Ishikawa (cell line): ENCODE measurements around the gene RAB3IL1.

Experiments
- CEBPB ChIP-seq: IDR thresholded peaks from 2 replicates; pipeline ENCODE4 v1.6.1; 2012
- CREB1 ChIP-seq: IDR thresholded peaks from 2 replicates; pipeline ENCODE4 v1.6.1; 2012; ENCODE audit warnings: low read depth
- EGR1 ChIP-seq: IDR thresholded peaks from 2 replicates; pipeline ENCODE4 v1.6.1; 2012
- EP300 ChIP-seq: IDR thresholded peaks from 2 replicates; pipeline ENCODE4 v1.6.1; 2012; ENCODE audit warnings: borderline replicate concordance
- FOXM1 ChIP-seq: IDR thresholded peaks from 2 replicates; pipeline ENCODE4 v1.6.1; 2012; ENCODE audit warnings: low read depth, borderline replicate concordance
- NFIC ChIP-seq: IDR thresholded peaks from 2 replicates; pipeline ENCODE4 v1.6.1; 2012
- RAD21 ChIP-seq: IDR thresholded peaks from 2 replicates; pipeline ENCODE4 v1.6.1; 2012; ENCODE audit warnings: low read depth
- TAF1 ChIP-seq: IDR thresholded peaks from 2 replicates; pipeline ENCODE4 v1.6.1; 2012; ENCODE audit warnings: low read depth, mild to moderate bottlenecking
- TCF12 ChIP-seq: IDR thresholded peaks from 2 replicates; pipeline ENCODE4 v1.6.1; 2012; ENCODE audit warnings: low read depth
- TEAD4 ChIP-seq: IDR thresholded peaks from 2 replicates; pipeline ENCODE4 v1.6.1; 2012
- YY1 ChIP-seq: IDR thresholded peaks from 2 replicates; pipeline ENCODE4 v1.6.1; 2012; ENCODE audit warnings: low read depth
- ZBTB7A ChIP-seq: IDR thresholded peaks from 2 replicates; pipeline ENCODE4 v1.6.1; 2012; ENCODE audit warnings: low read depth
- TF ChIP-seq, protein P1 (sequence below): IDR thresholded peaks from 2 replicates; pipeline ENCODE4 v1.6.1; 2012
- TF ChIP-seq, protein P2 (sequence below): IDR thresholded peaks from 2 replicates; pipeline ENCODE4 v1.6.1; 2012; ENCODE audit warnings: low read depth, mild to moderate bottlenecking
- TF ChIP-seq, protein P3 (sequence below): IDR thresholded peaks from 2 replicates; pipeline ENCODE4 v1.6.1; 2012

RAB3IL1 gene

DNA sequence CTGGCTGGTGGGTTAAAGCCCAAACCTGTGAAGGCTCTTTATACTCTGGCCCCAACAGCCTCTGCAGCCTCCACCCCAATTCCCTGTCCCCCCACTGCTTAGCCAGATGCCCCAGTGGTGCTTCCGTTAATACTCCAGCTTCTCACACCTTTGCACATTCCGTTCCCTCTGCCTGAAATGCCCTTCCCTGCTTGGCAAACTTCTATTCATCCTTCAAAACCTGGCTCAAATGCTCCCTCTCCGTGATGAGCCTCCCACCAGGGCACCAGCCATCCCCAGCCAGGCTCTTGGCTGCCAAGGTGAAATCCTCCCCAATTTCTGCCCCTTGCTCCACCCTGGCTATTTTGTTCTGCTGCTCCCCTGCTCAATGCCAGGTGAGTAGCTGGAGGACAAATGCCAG lies 13.5 kb downstream of the RAB3IL1 start:
- TF ChIP-seq, protein P1, sequence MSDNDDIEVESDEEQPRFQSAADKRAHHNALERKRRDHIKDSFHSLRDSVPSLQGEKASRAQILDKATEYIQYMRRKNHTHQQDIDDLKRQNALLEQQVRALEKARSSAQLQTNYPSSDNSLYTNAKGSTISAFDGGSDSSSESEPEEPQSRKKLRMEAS: no peak
- TF ChIP-seq TCF12 (no peak), CREB1 (no peak)

DNA sequence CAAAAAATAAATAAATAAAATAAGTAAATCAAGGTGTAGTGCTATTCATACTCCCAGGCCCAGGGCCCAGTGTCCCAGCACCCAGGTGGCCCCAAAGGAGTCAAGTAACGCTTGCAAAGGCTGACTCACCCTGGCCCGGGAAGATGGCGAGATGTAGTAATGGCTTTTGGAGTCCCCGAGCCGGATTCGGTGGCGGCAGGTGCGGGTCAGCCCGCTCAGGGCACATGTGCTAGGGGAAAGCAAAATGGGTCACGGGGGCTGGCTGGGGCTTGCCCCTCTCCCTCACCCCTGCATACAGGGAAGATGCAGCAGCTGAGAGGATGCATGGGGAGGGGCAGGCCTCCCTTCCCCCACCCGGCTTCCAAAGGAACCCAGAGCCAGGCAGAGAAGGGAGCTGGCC lies 15.1 kb downstream of the RAB3IL1 start:
- TF ChIP-seq FOXM1 (no peak), RAD21 (no peak), TCF12 (no peak), YY1 (no peak), CEBPB (no peak), EP300 (no peak), NFIC (no peak), CREB1 (no peak), TAF1 (no peak), TEAD4 (no peak), ZBTB7A (no peak), EGR1 (no peak)
- TF ChIP-seq, protein P2, sequence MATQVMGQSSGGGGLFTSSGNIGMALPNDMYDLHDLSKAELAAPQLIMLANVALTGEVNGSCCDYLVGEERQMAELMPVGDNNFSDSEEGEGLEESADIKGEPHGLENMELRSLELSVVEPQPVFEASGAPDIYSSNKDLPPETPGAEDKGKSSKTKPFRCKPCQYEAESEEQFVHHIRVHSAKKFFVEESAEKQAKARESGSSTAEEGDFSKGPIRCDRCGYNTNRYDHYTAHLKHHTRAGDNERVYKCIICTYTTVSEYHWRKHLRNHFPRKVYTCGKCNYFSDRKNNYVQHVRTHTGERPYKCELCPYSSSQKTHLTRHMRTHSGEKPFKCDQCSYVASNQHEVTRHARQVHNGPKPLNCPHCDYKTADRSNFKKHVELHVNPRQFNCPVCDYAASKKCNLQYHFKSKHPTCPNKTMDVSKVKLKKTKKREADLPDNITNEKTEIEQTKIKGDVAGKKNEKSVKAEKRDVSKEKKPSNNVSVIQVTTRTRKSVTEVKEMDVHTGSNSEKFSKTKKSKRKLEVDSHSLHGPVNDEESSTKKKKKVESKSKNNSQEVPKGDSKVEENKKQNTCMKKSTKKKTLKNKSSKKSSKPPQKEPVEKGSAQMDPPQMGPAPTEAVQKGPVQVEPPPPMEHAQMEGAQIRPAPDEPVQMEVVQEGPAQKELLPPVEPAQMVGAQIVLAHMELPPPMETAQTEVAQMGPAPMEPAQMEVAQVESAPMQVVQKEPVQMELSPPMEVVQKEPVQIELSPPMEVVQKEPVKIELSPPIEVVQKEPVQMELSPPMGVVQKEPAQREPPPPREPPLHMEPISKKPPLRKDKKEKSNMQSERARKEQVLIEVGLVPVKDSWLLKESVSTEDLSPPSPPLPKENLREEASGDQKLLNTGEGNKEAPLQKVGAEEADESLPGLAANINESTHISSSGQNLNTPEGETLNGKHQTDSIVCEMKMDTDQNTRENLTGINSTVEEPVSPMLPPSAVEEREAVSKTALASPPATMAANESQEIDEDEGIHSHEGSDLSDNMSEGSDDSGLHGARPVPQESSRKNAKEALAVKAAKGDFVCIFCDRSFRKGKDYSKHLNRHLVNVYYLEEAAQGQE: no peak
- TF ChIP-seq, protein P1: no peak
- TF ChIP-seq, protein P3, sequence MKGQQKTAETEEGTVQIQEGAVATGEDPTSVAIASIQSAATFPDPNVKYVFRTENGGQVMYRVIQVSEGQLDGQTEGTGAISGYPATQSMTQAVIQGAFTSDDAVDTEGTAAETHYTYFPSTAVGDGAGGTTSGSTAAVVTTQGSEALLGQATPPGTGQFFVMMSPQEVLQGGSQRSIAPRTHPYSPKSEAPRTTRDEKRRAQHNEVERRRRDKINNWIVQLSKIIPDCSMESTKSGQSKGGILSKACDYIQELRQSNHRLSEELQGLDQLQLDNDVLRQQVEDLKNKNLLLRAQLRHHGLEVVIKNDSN: no peak

DNA sequence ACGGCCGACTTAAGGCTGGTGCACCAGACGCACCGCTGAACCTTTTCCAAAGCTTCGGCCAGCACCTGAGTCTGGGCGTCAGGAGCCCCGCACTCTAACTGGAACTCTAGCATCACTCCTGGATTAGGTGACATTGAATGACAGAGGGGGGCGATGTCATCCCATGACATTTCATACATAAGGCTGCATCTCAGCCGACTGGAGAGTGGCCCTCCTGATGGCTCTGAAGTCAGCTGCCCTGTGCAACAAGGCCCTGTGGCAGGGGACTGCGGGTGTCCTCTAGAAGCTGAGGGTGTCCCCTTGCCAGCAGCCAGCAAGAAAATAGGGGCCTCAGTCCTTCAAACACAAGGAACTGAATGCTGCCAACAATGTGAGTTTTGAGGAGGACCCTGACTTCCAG lies 16.0 kb downstream of the RAB3IL1 start:
- TF ChIP-seq EP300 (no peak), NFIC (no peak), TAF1 (no peak), CEBPB (no peak), CREB1 (no peak), FOXM1 (no peak), RAD21 (no peak), YY1 (no peak), TEAD4 (no peak), ZBTB7A (no peak), EGR1 (no peak)
- TF ChIP-seq, protein P1: no peak
- TF ChIP-seq, protein P2: no peak

DNA sequence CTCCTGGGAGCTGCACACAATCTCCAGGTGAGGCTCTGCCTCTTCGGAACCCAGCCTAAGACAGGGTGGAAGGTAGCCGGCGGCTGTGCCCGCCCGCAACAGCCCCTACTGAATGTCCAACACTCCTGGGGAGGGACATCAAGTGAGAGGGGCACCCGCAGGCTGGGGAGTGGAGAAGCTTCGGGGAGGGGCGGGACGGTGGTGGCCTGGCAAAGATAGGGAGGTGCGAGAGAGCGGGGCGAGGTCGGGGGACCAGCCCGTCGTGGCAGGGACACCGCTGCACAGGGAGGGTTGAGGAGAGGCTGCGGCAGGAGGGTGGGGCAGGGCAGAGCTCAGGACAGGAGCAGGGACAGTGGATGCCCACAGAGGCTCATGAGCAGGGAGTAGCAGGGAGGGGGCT lies 17.1 kb downstream of the RAB3IL1 start:
- TF ChIP-seq, protein P2: no peak
- TF ChIP-seq, protein P1: no peak
- no peak for TF ChIP-seq EP300
- TF ChIP-seq ZBTB7A: no peak
- TF ChIP-seq CEBPB: no peak
- TF ChIP-seq YY1: no peak
- TF ChIP-seq TEAD4: no peak
- TF ChIP-seq CREB1: no peak
- no peak for TF ChIP-seq TCF12
- no peak for TF ChIP-seq FOXM1
- TF ChIP-seq RAD21: no peak
- TF ChIP-seq NFIC: no peak
- no peak for TF ChIP-seq EGR1
- TF ChIP-seq TAF1: no peak
- TF ChIP-seq, protein P3: no peak
